Trophoblast cell (in vitro differentiated cells and primary cell): ENCODE measurements around the gene SEPTIN10.

Source experiments
- DNase-seq, 2 donors: peaks; one replicate each; pipeline ENCODE4 v3.0.0-alpha.2; 2016
- H2AFZ ChIP-seq: 2 replicates; pipeline ENCODE4 v1.6.1; 2013; ENCODE audit warnings: low read length, moderate library complexity, mild to moderate bottlenecking; ENCODE audit not compliant: insufficient read depth, poor library complexity
- H2AK5ac ChIP-seq: 2 replicates; pipeline ENCODE4 v1.6.1; 2013; ENCODE audit warnings: mild to moderate bottlenecking, low read length
- H2BK120ac ChIP-seq: 2 replicates; pipeline ENCODE4 v1.6.1; 2013; ENCODE audit warnings: low read length, mild to moderate bottlenecking, moderate library complexity; ENCODE audit not compliant: insufficient read depth, poor library complexity
- H2BK12ac ChIP-seq: 2 replicates; pipeline ENCODE4 v1.6.1; 2013; ENCODE audit warnings: mild to moderate bottlenecking, low read length, moderate library complexity
- H2BK5ac ChIP-seq: 2 replicates; pipeline ENCODE4 v1.6.1; 2013; ENCODE audit warnings: low read length, low read depth, moderate library complexity, mild to moderate bottlenecking; ENCODE audit not compliant: poor library complexity
- H3K14ac ChIP-seq: 2 replicates; pipeline ENCODE4 v1.6.1; 2013; ENCODE audit warnings: mild to moderate bottlenecking, low read length
- H3K18ac ChIP-seq: 2 replicates; pipeline ENCODE4 v1.6.1; 2013; ENCODE audit warnings: mild to moderate bottlenecking, low read length
- H3K23ac ChIP-seq: 2 replicates; pipeline ENCODE4 v1.6.1; 2013; ENCODE audit warnings: low read length
- H3K27ac ChIP-seq: 2 replicates; pipeline ENCODE4 v1.5.1; 2013; ENCODE audit warnings: low read depth, mild to moderate bottlenecking, inconsistent platforms, low read length, moderate library complexity
- H3K27me3 ChIP-seq: 2 replicates; pipeline ENCODE4 v1.6.1; 2013; ENCODE audit warnings: inconsistent platforms, mild to moderate bottlenecking, low read length, moderate library complexity; ENCODE audit not compliant: insufficient read depth
- H3K36me3 ChIP-seq, 2 experiments: 1 replicate in 1 of 2; 2 replicates in 1 of 2; pipeline ENCODE4 v1.6.1; 2013; ENCODE audit warnings: low read length in 2 of 2, mild to moderate bottlenecking in 2 of 2, moderate library complexity in 1 of 2; ENCODE audit not compliant: insufficient read depth in 2 of 2, control insufficient read depth in 1 of 2
- H3K4ac ChIP-seq: 2 replicates; pipeline ENCODE4 v1.6.1; 2013; ENCODE audit warnings: low read depth, mild to moderate bottlenecking, low read length, moderate library complexity
- H3K4me1 ChIP-seq, 2 experiments: 1 replicate in 1 of 2; 2 replicates in 1 of 2; pipeline ENCODE4 v1.6.1; 2013; ENCODE audit warnings: low read length in 2 of 2, mild to moderate bottlenecking in 2 of 2, moderate library complexity in 1 of 2; ENCODE audit not compliant: insufficient read depth in 2 of 2, control insufficient read depth in 1 of 2
- H3K4me2 ChIP-seq: 2 replicates; pipeline ENCODE4 v1.6.1; 2013; ENCODE audit warnings: inconsistent platforms, mild to moderate bottlenecking, low read length, moderate library complexity
- H3K4me3 ChIP-seq: 2 replicates; pipeline ENCODE4 v1.5.1; 2013; ENCODE audit warnings: mild to moderate bottlenecking, low read depth, low read length, inconsistent platforms
- H3K79me1 ChIP-seq: one replicate; pipeline ENCODE4 v1.6.1; 2013; ENCODE audit warnings: low read length
- H3K79me2 ChIP-seq: 2 replicates; pipeline ENCODE4 v1.6.1; 2013; ENCODE audit warnings: low read length, mild to moderate bottlenecking; ENCODE audit not compliant: control insufficient read depth, insufficient read depth, poor library complexity
- H3K9ac ChIP-seq: 2 replicates; pipeline ENCODE4 v1.6.1; 2013; ENCODE audit warnings: mild to moderate bottlenecking, low read length
- H3K9me3 ChIP-seq: 2 replicates; pipeline ENCODE4 v1.6.1; 2013; ENCODE audit warnings: low read depth, mild to moderate bottlenecking, control low read depth, inconsistent platforms, low read length; ENCODE audit not compliant: insufficient read depth
- H4K12ac ChIP-seq: 2 replicates; pipeline ENCODE4 v1.6.1; 2013; ENCODE audit warnings: low read depth, mild to moderate bottlenecking, low read length, moderate library complexity
- H4K8ac ChIP-seq: 2 replicates; pipeline ENCODE4 v1.6.1; 2013; ENCODE audit warnings: low read depth, mild to moderate bottlenecking, low read length, moderate library complexity
- H4K91ac ChIP-seq: one replicate; pipeline ENCODE4 v1.6.1; 2013; ENCODE audit warnings: low read depth, mild to moderate bottlenecking, low read length, moderate library complexity
- WGBS: extraction: QIAGEN DNeasy Blood & Tissue Kit; methylation state at CpG from one replicate; pipeline ENCODE4 v1.1.7; 2013; ENCODE audit warnings: missing lambda C conversion rate; ENCODE audit not compliant: insufficient read length, insufficient coverage; ENCODE audit errors: extremely low coverage; 5-methylcytosine and 5-hydroxymethylcytosine counted together

Gene SEPTIN10

GRCh38 chr2:109655287-109655686, 41.5 kb upstream of the SEPTIN10 start:
- Histone ChIP-seq H3K27me3 (no peaks in the 10 kb centered on the region), H3K4me3 (no peak overlapping the region), H2BK120ac (no peak overlapping the region), H3K23ac (no peak overlapping the region), H2BK5ac (no peak overlapping the region), H3K4me2 (no peak overlapping the region), H3K79me1 (peaks cover 3% of the 10 kb centered on the region), H2AFZ (no peak overlapping the region), H3K9ac (no peak overlapping the region), H3K79me2 (no peaks in the 10 kb centered on the region), H2AK5ac (no peak overlapping the region), H4K12ac (no peak overlapping the region), H4K91ac (no peak overlapping the region), H4K8ac (no peak overlapping the region), H3K4me1 (peaks cover 3 to 5% of the 10 kb centered on the region in 2 experiments), H3K18ac (no peak overlapping the region), H3K27ac (no peak overlapping the region), H3K4ac (no peak overlapping the region), H2BK12ac (peak overlapping the region; percentile 52), H3K9me3 (peaks cover 5% of the 10 kb centered on the region), H3K14ac (no peak overlapping the region), H3K36me3 (no peaks in the 10 kb centered on the region)
- WGBS = no CpG with 5 or more reads among the region's 3 CpGs
- DNase-seq = no peak

- Histone ChIP-seq H3K4me1 (peaks cover 0 to 8% of the 10 kb centered on the region in 2 experiments), H3K4me2 (no peak overlapping the region), H2BK5ac (no peak overlapping the region), H3K23ac (no peak overlapping the region), H3K27me3 (no peaks in the 10 kb centered on the region), H2AFZ (no peak overlapping the region), H2BK12ac (no peak overlapping the region), H2AK5ac (no peak overlapping the region), H3K27ac (no peak overlapping the region), H3K36me3 (no peaks in the 10 kb centered on the region), H4K8ac (no peak overlapping the region), H3K9me3 (peaks cover 5% of the 10 kb centered on the region), H3K79me1 (peaks cover 4% of the 10 kb centered on the region), H3K9ac (no peak overlapping the region), H3K4me3 (no peak overlapping the region), H4K12ac (no peak overlapping the region), H4K91ac (no peak overlapping the region), H2BK120ac (no peak overlapping the region), H3K79me2 (no peaks in the 10 kb centered on the region), H3K18ac (no peak overlapping the region), H3K14ac (no peak overlapping the region), H3K4ac (no peak overlapping the region)
- WGBS = no CpG with 5 or more reads among the region's 8 CpGs
- DNase-seq = peak in 1 of 2 donors; percentile 56
These were observed 40.7 kb upstream of the SEPTIN10 start for GRCh38 chr2:109654326-109655050.

GRCh38 chr2:109649736-109650695, 36.2 kb upstream of the SEPTIN10 start:
- peaks cover 26% of the 10 kb centered on the region for H3K79me1 ChIP-seq
- H3K4me3 ChIP-seq = no peak overlapping the region
- H3K79me2 ChIP-seq = peaks cover 6% of the 10 kb centered on the region
- no peaks in the 10 kb centered on the region for H3K36me3 ChIP-seq
- no peak overlapping the region for H4K91ac ChIP-seq
- WGBS = no CpG with 5 or more reads among the region's 14 CpGs
- H3K4me2 ChIP-seq = no peak overlapping the region
- H3K23ac ChIP-seq = no peak overlapping the region
- peak; percentile 17 to 76 for DNase-seq
- no peak overlapping the region for H3K9ac ChIP-seq
- H4K12ac ChIP-seq = no peak overlapping the region
- H4K8ac ChIP-seq = no peak overlapping the region
- H2AK5ac ChIP-seq = peak overlapping the region; percentile 64
- H3K14ac ChIP-seq = peak overlapping the region; percentile 14
- H3K4ac ChIP-seq = no peak overlapping the region
- H2BK12ac ChIP-seq = peak overlapping the region; percentile 89
- no peaks in the 10 kb centered on the region for H3K27me3 ChIP-seq
- no peak overlapping the region for H3K18ac ChIP-seq
- H2AFZ ChIP-seq = peak overlapping the region; percentile 3
- H2BK5ac ChIP-seq = peak overlapping the region; percentile 26
- no peak overlapping the region for H3K27ac ChIP-seq
- H2BK120ac ChIP-seq = peak overlapping the region; percentile 70
- peaks cover 17 to 21% of the 10 kb centered on the region in 2 experiments for H3K4me1 ChIP-seq
- peaks cover 2% of the 10 kb centered on the region for H3K9me3 ChIP-seq

GRCh38 chr2:109648041-109648527, 34.3 kb upstream of the SEPTIN10 start:
- Histone ChIP-seq H2BK5ac (peak overlapping the region; percentile 55), H3K36me3 (no peaks in the 10 kb centered on the region), H3K4me3 (no peak overlapping the region), H3K4me1 (peaks cover 19 to 24% of the 10 kb centered on the region in 2 experiments), H3K79me1 (peaks cover 35% of the 10 kb centered on the region), H4K8ac (peak overlapping the region; percentile 23), H3K18ac (peak overlapping the region; percentile 8), H3K9ac (no peak overlapping the region), H2AK5ac (no peak overlapping the region), H3K27me3 (no peaks in the 10 kb centered on the region), H3K14ac (peak overlapping the region; percentile 13), H3K23ac (no peak overlapping the region), H2AFZ (peak overlapping the region; percentile 48), H4K91ac (peak overlapping the region; percentile 65), H3K27ac (peak overlapping the region; percentile 74), H2BK120ac (peak overlapping the region; percentile 33), H4K12ac (no peak overlapping the region), H3K9me3 (peaks cover 2% of the 10 kb centered on the region), H3K79me2 (peaks cover 7% of the 10 kb centered on the region), H2BK12ac (peak overlapping the region; percentile 63), H3K4me2 (no peak overlapping the region), H3K4ac (no peak overlapping the region)
- DNase-seq = peak; percentile 50 to 73
- no CpG with 5 or more reads among the region's 8 CpGs for WGBS
